Body of pancreas (tissue), 4 donors: ENCODE results near the gene STX18.

ENCODE experiments used
- POLR2A ChIP-seq, 3 donors: fragments of 450-650 bp; IDR thresholded peaks; one replicate each; pipeline ENCODE4 v1.6.1; 2016; ENCODE audit warnings: antibody characterized with exemption in 3 of 3, mild to moderate bottlenecking in 2 of 3
- TF ChIP-seq, protein P1 (sequence below), 7 experiments: fragments of 450-650 bp in 4 of 7; fragments of 200-600 bp in 3 of 7; sonication (generic) in 3 of 7; IDR thresholded peaks; one replicate each; pipeline ENCODE4 v1.5.1; 2016 to 2019; ENCODE audit warnings: antibody characterized with exemption in 7 of 7

DNA sequence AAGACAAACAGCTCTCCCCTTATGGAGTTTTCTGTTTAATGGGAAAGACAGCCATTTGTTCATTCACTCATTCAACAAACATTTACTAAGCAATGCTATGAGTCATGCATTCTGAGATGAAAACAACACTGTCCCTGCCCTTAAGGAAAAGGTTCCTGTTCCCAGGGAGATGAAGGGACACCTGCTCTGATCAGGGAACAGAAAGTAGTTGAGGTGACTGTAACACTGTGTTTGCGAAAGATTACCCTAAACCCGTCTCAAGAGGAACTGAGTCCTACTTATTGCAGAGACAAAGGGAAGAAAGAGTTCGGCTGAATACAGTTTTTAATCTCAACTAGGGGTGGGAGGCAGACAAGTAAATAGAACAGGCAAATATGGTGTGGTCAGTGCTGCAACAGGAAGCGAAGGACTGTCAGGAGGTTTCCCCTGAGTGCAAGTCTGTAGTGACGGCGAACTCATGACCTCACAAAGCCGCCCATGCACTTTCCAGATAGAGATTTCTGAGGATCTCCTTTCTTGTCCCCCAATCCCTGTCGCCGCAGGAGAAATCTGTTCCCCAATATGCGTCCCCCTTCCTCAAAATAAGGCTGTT, 712 bp downstream of the STX18 start:
- TF ChIP-seq, protein P1, sequence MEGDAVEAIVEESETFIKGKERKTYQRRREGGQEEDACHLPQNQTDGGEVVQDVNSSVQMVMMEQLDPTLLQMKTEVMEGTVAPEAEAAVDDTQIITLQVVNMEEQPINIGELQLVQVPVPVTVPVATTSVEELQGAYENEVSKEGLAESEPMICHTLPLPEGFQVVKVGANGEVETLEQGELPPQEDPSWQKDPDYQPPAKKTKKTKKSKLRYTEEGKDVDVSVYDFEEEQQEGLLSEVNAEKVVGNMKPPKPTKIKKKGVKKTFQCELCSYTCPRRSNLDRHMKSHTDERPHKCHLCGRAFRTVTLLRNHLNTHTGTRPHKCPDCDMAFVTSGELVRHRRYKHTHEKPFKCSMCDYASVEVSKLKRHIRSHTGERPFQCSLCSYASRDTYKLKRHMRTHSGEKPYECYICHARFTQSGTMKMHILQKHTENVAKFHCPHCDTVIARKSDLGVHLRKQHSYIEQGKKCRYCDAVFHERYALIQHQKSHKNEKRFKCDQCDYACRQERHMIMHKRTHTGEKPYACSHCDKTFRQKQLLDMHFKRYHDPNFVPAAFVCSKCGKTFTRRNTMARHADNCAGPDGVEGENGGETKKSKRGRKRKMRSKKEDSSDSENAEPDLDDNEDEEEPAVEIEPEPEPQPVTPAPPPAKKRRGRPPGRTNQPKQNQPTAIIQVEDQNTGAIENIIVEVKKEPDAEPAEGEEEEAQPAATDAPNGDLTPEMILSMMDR (IDR thresholded peaks at IDR 0.05) = no peak
- no peak for TF ChIP-seq POLR2A (IDR thresholded peaks at IDR 0.05)
